HCT116 (cell line): ENCODE data around the gene DDB1.
"Not testable (repeated sequence)": the region's sequence is repeated elsewhere in the genome, so short reads cannot be mapped to it uniquely, and the experiment has no call there.

Experiments used
- TF ChIP-seq, protein P1 (sequence below), 3 experiments: fragments of 200-600 bp in 1 of 3; sonication (generic) in 1 of 3; IDR thresholded peaks in 2 of 3; conservative IDR thresholded peaks in 1 of 3; 2 replicates each; pipeline ENCODE4 v1.5.1; 2012 to 2017; ENCODE audit warnings: low read depth in 2 of 3, low read length in 2 of 3, antibody characterized with exemption in 1 of 3, borderline replicate concordance in 1 of 3, control low read depth in 1 of 3, mild to moderate bottlenecking in 1 of 3, mixed read lengths in 1 of 3, mixed run types in 1 of 3, moderate library complexity in 1 of 3; ENCODE audit not compliant: insufficient read depth in 1 of 3
- TF ChIP-seq, protein P2 (sequence below): IDR thresholded peaks from 2 replicates; pipeline ENCODE4 v1.6.1; 2012; ENCODE audit warnings: low read depth

DNA sequence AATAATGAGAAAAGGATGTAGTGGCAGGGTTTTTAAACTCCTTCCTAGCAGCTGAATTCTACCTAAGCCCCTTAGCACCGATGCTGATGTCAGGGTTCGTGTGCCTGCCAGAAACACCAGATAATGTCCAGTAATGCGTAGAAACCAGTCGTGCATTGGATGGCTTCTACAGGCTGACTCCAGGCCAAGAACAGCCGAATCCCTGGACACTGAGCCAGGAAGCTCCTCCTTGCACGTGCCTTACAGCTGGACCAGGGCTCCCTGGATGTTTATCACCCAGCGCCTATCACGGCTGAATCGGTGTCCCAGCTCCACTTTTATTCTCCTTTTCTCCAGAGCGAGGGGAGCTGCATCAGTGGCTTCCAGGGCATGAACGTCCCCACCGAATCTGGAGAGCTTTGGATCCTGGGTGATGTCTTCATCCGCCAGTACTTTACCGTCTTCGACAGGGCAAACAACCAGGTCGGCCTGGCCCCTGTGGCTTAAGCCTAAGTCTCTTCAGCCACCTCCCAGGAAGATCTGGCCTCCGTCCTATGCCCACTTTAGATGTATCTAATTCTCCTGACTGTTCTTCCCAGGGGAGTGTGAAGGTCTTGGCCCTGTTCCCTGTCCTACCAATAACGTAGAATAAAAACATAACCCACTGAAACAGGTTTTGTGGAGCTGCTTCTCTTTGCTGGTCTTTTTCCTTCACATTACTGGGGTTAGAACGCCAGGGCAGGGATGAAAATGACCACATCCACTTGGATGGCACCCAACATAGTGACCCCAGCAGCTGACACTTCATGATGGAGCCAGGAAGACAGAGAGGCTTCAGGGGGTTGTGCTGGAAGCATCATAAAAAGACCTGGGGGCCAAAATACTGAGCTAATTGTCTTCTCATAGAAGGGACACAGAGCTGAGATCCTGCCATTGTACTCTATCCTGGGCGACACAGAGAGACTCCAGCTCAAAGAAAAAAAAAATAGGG, 81.8 kb downstream of the DDB1 start:
- TF ChIP-seq, protein P1, sequence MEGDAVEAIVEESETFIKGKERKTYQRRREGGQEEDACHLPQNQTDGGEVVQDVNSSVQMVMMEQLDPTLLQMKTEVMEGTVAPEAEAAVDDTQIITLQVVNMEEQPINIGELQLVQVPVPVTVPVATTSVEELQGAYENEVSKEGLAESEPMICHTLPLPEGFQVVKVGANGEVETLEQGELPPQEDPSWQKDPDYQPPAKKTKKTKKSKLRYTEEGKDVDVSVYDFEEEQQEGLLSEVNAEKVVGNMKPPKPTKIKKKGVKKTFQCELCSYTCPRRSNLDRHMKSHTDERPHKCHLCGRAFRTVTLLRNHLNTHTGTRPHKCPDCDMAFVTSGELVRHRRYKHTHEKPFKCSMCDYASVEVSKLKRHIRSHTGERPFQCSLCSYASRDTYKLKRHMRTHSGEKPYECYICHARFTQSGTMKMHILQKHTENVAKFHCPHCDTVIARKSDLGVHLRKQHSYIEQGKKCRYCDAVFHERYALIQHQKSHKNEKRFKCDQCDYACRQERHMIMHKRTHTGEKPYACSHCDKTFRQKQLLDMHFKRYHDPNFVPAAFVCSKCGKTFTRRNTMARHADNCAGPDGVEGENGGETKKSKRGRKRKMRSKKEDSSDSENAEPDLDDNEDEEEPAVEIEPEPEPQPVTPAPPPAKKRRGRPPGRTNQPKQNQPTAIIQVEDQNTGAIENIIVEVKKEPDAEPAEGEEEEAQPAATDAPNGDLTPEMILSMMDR (IDR thresholded peaks at IDR 0.05 in 2 of 3, conservative IDR thresholded peaks at IDR 0.05 in 1 of 3; ENCODE audit: borderline replicate concordance in 1 of 3, insufficient read depth in 1 of 3, low read depth in 2 of 3, low read length in 2 of 3) = not testable (repeated sequence)
- TF ChIP-seq, protein P2, sequence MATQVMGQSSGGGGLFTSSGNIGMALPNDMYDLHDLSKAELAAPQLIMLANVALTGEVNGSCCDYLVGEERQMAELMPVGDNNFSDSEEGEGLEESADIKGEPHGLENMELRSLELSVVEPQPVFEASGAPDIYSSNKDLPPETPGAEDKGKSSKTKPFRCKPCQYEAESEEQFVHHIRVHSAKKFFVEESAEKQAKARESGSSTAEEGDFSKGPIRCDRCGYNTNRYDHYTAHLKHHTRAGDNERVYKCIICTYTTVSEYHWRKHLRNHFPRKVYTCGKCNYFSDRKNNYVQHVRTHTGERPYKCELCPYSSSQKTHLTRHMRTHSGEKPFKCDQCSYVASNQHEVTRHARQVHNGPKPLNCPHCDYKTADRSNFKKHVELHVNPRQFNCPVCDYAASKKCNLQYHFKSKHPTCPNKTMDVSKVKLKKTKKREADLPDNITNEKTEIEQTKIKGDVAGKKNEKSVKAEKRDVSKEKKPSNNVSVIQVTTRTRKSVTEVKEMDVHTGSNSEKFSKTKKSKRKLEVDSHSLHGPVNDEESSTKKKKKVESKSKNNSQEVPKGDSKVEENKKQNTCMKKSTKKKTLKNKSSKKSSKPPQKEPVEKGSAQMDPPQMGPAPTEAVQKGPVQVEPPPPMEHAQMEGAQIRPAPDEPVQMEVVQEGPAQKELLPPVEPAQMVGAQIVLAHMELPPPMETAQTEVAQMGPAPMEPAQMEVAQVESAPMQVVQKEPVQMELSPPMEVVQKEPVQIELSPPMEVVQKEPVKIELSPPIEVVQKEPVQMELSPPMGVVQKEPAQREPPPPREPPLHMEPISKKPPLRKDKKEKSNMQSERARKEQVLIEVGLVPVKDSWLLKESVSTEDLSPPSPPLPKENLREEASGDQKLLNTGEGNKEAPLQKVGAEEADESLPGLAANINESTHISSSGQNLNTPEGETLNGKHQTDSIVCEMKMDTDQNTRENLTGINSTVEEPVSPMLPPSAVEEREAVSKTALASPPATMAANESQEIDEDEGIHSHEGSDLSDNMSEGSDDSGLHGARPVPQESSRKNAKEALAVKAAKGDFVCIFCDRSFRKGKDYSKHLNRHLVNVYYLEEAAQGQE = not testable (repeated sequence)
